Measurements from ENCODE around the gene ELOB. TPM values are rescaled to one million over a fixed set of nuclear protein-coding genes. Genes with fewer than 3 reads are reported as not detected.

Gene ELOB
- polyA plus RNA-seq, 6 donors from 2014 or later, result 159 to 241 (median 203) TPM

DNA sequence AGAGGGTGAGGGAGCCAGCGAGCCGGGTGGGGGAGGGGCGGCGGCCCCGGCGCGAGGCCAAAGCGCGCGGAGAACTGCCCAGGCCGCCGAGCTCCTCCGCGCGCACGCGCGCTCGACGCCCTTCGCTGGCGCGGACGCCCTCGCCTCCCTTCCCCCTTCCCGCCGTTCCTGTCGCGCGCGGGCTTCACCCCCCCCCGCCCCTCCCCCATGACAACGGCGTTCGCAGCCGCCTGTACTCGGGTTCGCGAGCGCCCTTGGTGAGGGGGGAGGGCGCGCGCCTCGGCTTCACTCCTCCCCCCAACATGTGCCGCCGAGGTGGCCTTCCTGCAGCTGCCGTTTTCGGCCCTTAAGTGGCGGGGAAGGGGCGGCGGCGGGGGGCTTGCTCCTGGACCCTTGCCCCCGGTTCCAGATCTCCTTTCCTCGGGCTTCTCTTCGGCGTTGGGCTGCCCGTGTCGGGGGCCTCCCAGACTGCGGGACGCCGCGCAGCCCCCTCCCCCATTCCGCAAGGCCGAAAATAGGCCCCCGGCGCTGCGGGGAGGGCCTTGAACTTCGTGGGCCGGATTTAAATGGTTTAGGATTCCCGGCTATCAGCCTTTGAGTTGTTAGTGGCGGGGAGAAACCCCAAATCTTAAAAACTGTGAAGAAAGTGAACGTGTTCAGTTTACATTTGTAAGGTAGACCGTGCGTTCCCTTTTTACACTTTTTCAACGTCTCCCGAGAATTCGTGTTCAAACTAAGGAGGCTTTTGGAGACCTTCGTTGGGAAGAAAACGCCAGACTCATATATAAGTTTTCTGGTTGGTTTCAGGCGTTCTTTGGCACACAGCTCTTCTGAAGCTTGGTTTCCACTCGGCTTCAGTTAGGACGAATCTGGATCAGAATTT is 24.0 kb downstream of the ELOB start:
- Mint-ChIP-seq H3K4me1 (peaks cover 45 to 65% (median 50%) of the 10 kb centered on the region in 3 donors), H3K27me3 (no peaks in the 10 kb centered on the region), H3K4me3 (peak overlapping the region; percentile 92 to 99 (median 94)), H3K27ac (peak overlapping the region; percentile 94 to 100 (median 98)), H3K9me3 (no peaks in the 10 kb centered on the region), H3K36me3 (peaks cover 6 to 33% of the 10 kb centered on the region in 2 donors)
- ATAC-seq (ENCODE audit: low read depth in 2 of 2) (peak; percentile 27 to 30), DNase-seq (no peak)

DNA sequence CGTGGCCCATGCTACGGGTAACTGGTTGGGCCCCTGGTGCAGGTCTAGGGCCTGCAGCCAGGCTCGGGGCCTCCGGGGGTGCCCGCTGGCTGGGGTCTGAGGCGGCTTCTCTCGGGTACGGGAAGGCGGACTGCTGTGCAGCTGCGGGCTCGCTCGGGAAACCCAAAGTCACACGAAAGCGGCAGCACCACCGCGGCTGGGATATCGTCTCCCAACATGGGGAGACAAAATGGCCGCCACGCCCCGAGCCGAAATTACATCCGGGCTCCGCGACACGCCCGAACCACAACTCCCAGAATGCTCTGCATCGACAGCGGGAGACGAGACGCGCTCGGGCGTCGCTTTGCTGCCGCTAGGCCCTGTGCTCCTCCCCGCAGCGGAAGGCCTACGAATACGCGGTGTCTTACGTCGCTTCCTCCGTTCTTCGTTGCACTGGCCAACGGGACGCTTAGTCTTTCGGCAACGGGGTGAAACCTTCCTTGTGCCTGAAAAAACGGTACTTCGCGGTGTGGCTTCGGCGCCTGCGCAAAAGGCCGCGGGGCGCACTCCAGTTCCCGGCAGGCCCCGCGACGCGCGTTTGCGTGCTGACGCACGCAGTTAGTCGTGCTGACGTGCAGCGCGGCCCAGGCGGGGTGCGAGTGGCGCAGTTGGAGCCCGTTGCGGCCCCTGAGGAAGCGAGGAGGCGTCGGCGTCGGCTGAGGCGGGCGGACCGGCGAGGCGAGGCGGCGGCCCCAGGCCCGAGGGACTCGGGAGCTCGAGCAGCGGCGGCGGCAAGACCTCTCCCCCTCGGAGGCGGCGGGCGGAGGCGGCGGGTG is 24.8 kb downstream of the ELOB start, which contains the start of gene SRRM2:
Gene SRRM2 (plus strand): TSS at position 604 of the 815 bp plus-strand sequence. CDS start 3,727 bp downstream, outside the sequence.
- DNase-seq (peak; percentile 95), ATAC-seq (ENCODE audit: low read depth in 2 of 2) (peak; percentile 87)
- Mint-ChIP-seq H3K27ac (peak within 1 kb of the TSS; percentile 98 to 100 (median 99)), H3K4me1 (peaks cover 43 to 57% (median 45%) of the 10 kb centered on the region in 3 donors), H3K9me3 (no peaks in the 10 kb centered on the region), H3K36me3 (peaks cover 0 to 24% of the 10 kb centered on the region in 2 donors), H3K27me3 (no peaks in the 10 kb centered on the region), H3K4me3 (peak within 1 kb of the TSS; percentile 92 to 99 (median 95))

DNA sequence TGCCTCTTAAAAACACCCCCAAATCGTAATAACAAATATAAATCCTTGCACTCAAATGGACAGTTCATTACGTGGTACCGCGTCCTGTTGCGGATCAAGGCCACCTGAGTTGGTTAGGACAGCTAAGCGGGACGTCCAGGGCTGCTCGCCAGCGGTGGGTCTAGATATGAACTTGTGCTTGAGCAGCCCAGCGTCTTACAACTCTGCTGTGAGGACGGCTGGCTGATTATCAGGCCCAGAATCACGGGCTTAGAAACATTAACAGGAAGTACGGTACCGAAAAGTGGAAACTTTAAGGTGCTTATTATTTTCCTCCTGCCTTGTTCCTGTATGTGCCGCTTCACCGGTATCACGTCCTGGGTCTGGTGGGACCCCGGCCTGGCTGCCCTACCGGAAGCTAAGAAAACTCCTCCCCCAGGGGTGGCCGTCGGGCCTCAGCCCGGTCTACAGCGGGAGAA is 25.5 kb downstream of the ELOB start:
- peaks cover 37 to 50% (median 42%) of the 10 kb centered on the region in 3 donors for H3K4me1 Mint-ChIP-seq
- ATAC-seq (ENCODE audit: low read depth in 2 of 2), result no peak

DNA sequence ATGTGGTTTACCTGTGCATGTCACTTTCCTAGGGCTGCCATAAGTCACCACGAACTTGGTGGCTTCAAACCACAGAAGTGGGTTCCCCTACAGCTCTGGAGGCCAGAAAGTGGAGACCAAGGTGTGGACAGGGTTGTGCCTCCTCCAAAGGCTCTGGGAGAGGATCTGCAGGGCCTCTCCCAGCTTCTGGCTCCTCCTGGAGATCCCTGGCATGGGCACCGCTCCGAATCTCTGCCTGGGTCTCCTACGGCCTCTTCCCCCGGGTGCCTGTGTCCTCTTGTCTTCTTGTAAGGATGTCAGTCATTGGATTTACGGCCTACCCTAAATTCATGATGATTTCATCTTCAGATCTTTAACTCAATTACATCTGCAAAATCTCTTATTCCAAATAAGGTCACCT is 27.1 kb downstream of the ELOB start:
- no peak overlapping the region for H3K4me3 Mint-ChIP-seq
- peaks cover 0 to 7% of the 10 kb centered on the region in 2 donors for H3K36me3 Mint-ChIP-seq
- H3K9me3 Mint-ChIP-seq, result no peaks in the 10 kb centered on the region
- no peaks in the 10 kb centered on the region for H3K27me3 Mint-ChIP-seq
- no peak for ATAC-seq (ENCODE audit: low read depth in 2 of 2)
- DNase-seq, result no peak
- peaks cover 20 to 34% (median 28%) of the 10 kb centered on the region in 3 donors for H3K4me1 Mint-ChIP-seq
- H3K27ac Mint-ChIP-seq, result peak overlapping the region in 2 of 6 donors; percentile 65 to 98

More for the DNA sequence above, 25.5 kb downstream of the ELOB start:
- no peaks in the 10 kb centered on the region for H3K27me3 Mint-ChIP-seq
- no peaks in the 10 kb centered on the region for H3K9me3 Mint-ChIP-seq
- H3K36me3 Mint-ChIP-seq, result peaks cover 0 to 18% of the 10 kb centered on the region in 2 donors
- peak overlapping the region; percentile 98 to 100 (median 99) for H3K27ac Mint-ChIP-seq
- no peak for DNase-seq
- H3K4me3 Mint-ChIP-seq, result peak overlapping the region; percentile 92 to 99 (median 95)

DNA sequence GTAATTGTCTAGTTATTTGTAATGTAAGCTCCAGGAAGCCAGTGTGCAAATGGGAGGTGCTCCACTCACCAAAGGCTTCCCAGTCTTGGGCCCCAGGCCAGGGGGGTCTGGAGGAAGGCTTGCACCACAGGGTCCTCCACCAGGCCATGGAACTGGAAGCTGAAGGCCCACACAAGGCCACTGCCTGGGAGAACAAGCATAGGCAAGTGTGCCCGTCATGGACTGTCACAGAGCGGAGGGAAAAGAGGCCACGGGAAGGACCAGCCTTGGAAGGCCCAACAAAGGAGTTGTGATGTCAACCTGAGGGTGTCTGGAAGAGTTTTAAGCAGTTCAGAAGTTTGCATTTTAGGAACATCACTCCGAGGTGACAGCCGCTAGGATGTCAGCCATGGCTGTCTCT is 27.6 kb downstream of the ELOB start:
- no peaks in the 10 kb centered on the region for H3K27me3 Mint-ChIP-seq
- no peak for DNase-seq
- H3K36me3 Mint-ChIP-seq, result peaks cover 0 to 7% of the 10 kb centered on the region in 2 donors
- H3K4me3 Mint-ChIP-seq, result peak overlapping the region in 2 of 8 donors; percentile 12 to 21
- H3K27ac Mint-ChIP-seq, result peak overlapping the region in 1 of 6 donors; percentile 44
- no peak for ATAC-seq (ENCODE audit: low read depth in 2 of 2)
- no peaks in the 10 kb centered on the region for H3K9me3 Mint-ChIP-seq
- H3K4me1 Mint-ChIP-seq, result peaks cover 15 to 29% (median 24%) of the 10 kb centered on the region in 3 donors

DNA sequence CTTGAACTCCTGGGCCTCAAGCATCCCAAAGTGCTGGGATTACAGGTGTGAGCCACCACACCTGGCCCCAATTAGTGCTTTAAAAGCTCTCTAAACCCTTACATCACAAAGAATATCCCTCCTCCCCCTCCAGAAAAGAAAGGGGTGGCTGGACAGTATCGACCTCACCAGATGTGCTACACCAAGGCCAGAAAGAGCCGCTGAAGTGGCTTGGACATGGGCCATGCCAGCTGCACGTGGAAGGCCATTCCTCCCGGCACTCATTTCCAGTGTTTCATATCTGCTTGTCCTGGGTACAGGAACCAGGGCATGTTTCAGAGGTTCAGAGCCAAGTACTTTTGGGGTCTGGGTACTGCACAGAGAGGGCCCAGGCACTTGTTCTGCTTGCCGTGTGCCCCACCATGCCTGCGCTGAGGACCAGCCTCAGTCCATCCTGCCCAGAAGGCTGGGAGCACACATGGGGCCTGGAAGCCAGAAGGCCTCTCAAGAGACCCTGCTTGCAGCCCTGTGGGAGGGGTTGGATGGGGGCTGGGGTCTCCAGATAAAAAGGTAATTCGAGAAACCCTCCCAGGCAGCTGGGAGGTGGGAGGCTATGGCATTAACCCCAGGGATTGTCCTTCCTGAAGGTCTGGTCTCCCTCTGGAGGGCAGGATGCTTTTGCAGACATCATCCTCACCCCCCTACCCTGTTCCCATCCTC is 28.2 kb downstream of the ELOB start:
- Mint-ChIP-seq H3K36me3 (peaks cover 0 to 4% of the 10 kb centered on the region in 2 donors), H3K27ac (peak overlapping the region in 2 of 6 donors; percentile 24 to 39)

DNA sequence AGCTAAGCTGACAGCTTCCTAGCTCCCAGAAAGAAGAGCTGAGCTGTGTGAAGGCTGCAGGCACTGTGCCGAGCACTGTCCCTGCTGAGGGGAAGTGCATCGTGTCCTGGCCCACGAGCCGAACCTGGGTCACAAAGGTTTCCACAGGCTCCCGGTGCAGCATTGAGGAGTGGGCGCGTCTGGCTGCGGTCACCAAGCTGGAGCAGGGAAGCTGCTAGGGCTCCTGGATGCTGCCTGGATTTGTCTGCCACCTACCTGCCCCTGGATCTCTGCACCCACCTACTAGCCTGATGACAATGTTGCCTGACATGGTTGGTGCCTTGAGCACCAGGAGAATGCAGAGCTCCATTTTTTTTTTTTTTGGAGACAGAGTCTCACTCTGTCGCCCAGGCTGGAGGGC is 31.1 kb downstream of the ELOB start:
- DNase-seq (no peak), ATAC-seq (ENCODE audit: low read depth in 2 of 2) (no peak)
- Mint-ChIP-seq H3K27me3 (no peaks in the 10 kb centered on the region), H3K4me3 (no peak overlapping the region), H3K9me3 (no peaks in the 10 kb centered on the region), H3K27ac (no peak overlapping the region), H3K4me1 (peaks cover 0 to 3% (median under 1%) of the 10 kb centered on the region in 3 donors), H3K36me3 (no peaks in the 10 kb centered on the region)

More for the DNA sequence above, 28.2 kb downstream of the ELOB start:
- Mint-ChIP-seq H3K9me3 (no peaks in the 10 kb centered on the region), H3K4me3 (no peak overlapping the region), H3K27me3 (no peaks in the 10 kb centered on the region), H3K4me1 (peaks cover 10 to 23% (median 18%) of the 10 kb centered on the region in 3 donors)
- no peak for ATAC-seq (ENCODE audit: low read depth in 2 of 2)
- no peak for DNase-seq

DNA sequence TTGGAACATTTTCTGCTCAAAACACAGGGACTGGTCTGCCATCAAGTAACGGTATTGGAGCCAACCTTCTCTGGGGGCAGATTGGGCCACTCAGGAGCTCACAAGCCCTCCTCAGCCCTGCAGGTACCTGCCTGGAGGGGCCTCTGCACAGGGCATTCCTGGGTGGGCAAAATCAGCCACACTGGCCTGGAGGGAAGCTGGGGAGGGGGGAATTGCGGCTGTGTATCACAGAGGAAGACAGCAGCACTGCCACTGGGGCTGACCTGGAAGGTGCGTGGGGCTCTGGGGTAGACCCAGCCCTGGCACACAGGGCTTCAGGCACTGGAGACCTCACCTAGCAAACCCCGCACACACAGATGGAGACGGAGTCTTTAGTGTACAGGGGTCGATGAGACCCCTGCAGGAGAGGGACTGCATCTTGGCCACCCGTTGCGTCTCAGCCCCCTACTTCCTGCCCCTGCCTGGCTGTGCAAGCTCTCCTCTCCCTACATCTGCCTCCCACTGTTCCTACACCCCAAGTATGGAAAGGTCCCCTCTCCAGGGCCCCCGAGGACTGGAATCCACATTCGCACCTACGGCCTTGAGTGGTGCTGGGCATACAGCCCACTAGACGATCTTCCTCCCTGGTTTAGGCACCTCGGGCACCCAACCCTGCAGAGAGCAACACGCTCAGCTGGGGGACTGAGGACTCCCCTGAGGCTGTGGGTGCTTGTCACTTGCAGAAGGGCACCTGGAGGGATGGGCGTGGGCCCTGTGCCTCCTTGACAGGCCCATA is 31.8 kb downstream of the ELOB start:
- H3K27ac Mint-ChIP-seq, result no peak overlapping the region
- no peaks in the 10 kb centered on the region for H3K4me1 Mint-ChIP-seq
- H3K27me3 Mint-ChIP-seq, result peaks cover 0 to 4% (median 0%) of the 10 kb centered on the region in 3 donors
- H3K36me3 Mint-ChIP-seq, result no peaks in the 10 kb centered on the region
- H3K4me3 Mint-ChIP-seq, result peak overlapping the region in 1 of 8 donors; percentile 42
- ATAC-seq (ENCODE audit: low read depth in 2 of 2), result no peak
- no peaks in the 10 kb centered on the region for H3K9me3 Mint-ChIP-seq
- DNase-seq, result no peak

DNA sequence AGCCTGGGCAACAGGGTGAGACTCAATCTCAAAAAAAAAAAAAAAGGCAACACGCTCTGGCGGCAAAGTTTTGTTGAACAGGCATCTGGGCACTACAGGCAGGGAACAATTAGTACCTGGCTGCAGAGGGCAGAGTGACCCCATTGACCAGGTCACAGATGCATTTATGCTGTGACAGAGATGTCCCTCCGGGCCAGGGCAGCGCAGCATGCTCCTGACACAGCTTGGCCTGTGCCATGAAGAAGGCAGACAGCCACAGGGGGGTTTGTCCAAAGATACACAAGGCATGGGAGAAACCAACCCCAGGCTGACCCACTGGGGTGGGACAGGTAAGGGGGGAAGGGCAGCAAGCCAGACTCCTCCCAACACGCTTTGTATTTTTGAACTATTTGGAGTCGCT is 32.4 kb downstream of the ELOB start:
- no peaks in the 10 kb centered on the region for H3K36me3 Mint-ChIP-seq
- no peaks in the 10 kb centered on the region for H3K4me1 Mint-ChIP-seq
- DNase-seq (no peak), ATAC-seq (ENCODE audit: low read depth in 2 of 2) (no peak)
- no peak overlapping the region for H3K27ac Mint-ChIP-seq
- no peak overlapping the region for H3K4me3 Mint-ChIP-seq
- H3K9me3 Mint-ChIP-seq, result no peaks in the 10 kb centered on the region
- peaks cover 0 to 6% (median 0%) of the 10 kb centered on the region in 3 donors for H3K27me3 Mint-ChIP-seq

DNA sequence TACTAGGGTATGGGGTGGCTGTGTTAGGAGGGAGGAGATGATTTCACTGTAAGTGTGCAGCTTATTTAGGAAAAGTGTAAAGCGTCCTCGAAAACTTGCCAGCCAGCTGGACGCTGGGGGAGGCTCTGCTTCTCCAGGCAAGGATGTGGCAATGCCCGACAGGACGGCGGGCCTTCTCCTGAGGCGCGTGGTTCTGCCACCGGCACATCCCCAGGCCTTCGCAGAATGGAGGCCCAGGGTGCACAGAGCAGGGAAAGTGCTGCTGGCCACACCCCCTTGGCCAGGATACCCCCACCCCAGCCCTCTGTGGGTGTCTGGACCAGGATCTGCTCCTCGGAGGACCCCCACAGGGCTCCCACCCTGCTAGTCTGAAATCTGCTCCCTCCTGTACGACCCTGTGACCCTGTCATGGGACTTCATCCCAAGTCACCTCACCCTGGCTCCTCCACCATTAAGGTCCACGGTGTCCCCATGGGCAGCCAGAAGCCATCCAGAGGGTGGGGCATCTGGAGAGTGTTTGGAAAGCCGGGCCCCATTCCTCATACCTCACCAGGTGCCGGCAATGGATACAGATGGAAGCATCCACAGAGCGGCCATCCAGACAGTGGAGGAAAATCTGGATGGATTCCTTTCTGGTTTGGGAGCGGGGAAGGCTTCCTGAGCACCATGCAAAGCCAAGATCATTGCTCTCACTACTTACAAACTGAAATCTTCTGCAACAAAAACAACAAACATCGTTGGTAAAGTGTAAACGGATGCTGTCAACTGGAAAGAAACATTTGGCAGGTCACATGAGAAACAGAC is 33.9 kb downstream of the ELOB start:
- Mint-ChIP-seq H3K4me1 (no peaks in the 10 kb centered on the region), H3K36me3 (no peaks in the 10 kb centered on the region), H3K4me3 (peak overlapping the region in 1 of 8 donors; percentile 29), H3K9me3 (no peaks in the 10 kb centered on the region), H3K27me3 (peaks cover 0 to 6% (median 0%) of the 10 kb centered on the region in 3 donors), H3K27ac (no peak overlapping the region)
- DNase-seq (no peak), ATAC-seq (ENCODE audit: low read depth in 2 of 2) (no peak)

DNA sequence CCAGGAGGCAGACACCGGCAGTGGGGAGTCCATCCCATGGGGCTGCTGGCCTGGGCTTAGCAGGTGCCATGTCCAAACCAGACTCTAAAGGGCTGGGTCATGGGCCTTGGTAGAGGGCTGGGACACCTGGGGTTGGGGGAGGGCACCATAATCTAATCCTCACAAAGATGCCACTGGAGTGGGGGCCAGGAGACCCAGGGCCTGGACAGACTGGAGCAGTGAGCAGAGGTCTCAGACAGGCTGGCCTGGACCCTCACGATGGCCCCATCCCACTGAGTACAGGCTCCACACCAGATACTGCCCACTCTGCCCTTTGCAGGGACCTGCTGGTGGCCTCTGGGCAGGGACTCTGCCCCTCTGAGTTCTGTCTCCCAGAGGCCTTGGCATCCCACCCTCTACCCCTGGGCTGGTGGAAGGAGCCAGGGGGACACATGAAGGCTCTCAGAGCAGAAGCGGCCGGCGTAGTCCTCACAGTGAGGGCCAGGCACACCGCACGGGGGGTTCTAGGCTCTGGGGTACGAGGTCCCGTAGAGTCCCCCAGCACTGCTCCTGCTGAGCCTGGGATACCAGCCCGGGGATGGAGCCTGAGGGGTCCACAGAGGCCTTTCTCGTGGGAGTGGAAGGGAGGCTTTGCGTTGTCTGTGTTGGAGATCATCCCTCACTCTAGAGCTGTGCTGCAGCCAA is 34.6 kb downstream of the ELOB start:
- Mint-ChIP-seq H3K36me3 (no peaks in the 10 kb centered on the region), H3K4me3 (no peak overlapping the region), H3K4me1 (no peaks in the 10 kb centered on the region), H3K27me3 (peaks cover 0 to 6% (median 0%) of the 10 kb centered on the region in 3 donors), H3K27ac (no peak overlapping the region), H3K9me3 (no peaks in the 10 kb centered on the region)
- ATAC-seq (ENCODE audit: low read depth in 2 of 2) (no peak), DNase-seq (no peak)

Measured in naive B cell (primary cell).